ENCODE measurements around the gene SPG21. TPM values are rescaled to one million over a fixed set of nuclear protein-coding genes. Genes with fewer than 3 reads are reported as not detected.

The SPG21 gene
- total and polyA plus RNA-seq, 2 of the 13 experiments (the other 11 are each of a cell fraction or from before 2014, with no cell fraction given), result 36.7 to 42.4 TPM

GRCh38 chr15:64921711-64922110 is 68.0 kb downstream of the SPG21 start (continued):
- TF ChIP-seq HNF1A (IDR thresholded peaks at IDR 0.05; ENCODE audit: low read depth) (no peak), HNF1A (CRISPR knock-in tag; IDR thresholded peaks at IDR 0.05; ENCODE audit: borderline replicate concordance) (no peak), SATB2 (CRISPR knock-in tag; IDR thresholded peaks at IDR 0.05) (no peak)

- H3K79me2 ChIP-seq (ENCODE audit: insufficient read depth, low read length), result no peaks in the 10 kb centered on the region
- peaks cover 14% of the 10 kb centered on the region for H3K4me1 ChIP-seq (ENCODE audit: insufficient read depth, low read length)
- no peak overlapping the region for H2AFZ ChIP-seq (ENCODE audit: low read length)
- intact Hi-C loops (cut with micrococcal nuclease; ENCODE audit: unreplicated experiment), result loop anchor here (1.0 kb wide), 1 partner anchor 10 kb away; no protein-coding TSS in a partner anchor
- no peaks in the 10 kb centered on the region for H3K9me3 ChIP-seq (ENCODE audit: low read length)
- no peak overlapping the region for H3K4me3 ChIP-seq (replicated peaks in 1 of 3; ENCODE audit: insufficient read depth in 1 of 3, low read depth in 2 of 3, low read length in 3 of 3)
- CTCF ChIA-PET (ENCODE audit: low intra/inter-chr PET ratio, low total read pairs), result no interaction called here
- no peak overlapping the region for H3K9ac ChIP-seq (ENCODE audit: insufficient read depth, low read depth, low read length)
- DNase-seq (ENCODE audit: low spot score) (no peak), ATAC-seq (no peak), FAIRE-seq (no peak)
- H3K27ac ChIP-seq (ENCODE audit: extremely low read length, insufficient read depth, low read length), result no peak overlapping the region
- H3K36me3 ChIP-seq (replicated peaks in 1 of 2; ENCODE audit: control insufficient read depth in 1 of 2, insufficient read depth in 2 of 2, low read length in 2 of 2), result no peaks in the 10 kb centered on the region
- POLR2A ChIA-PET, result no interaction called here
- H3K4me2 ChIP-seq (ENCODE audit: low read depth, low read length), result no peak overlapping the region
- H3K27me3 ChIP-seq (ENCODE audit: control insufficient read depth in 1 of 2, insufficient read depth in 2 of 2, low read length in 2 of 2), result peaks cover 10 to 21% of the 10 kb centered on the region in 2 experiments; a peak in 4 of 5 replicates
- WGBS (ENCODE audit: low lambda C conversion rate), result 28% methylated on average over 4 of the region's 4 CpGs
- in situ Hi-C loops (cut with HindIII; ENCODE audit: extremely low pct_ligation_motif_present, low pct_unique_long_range_greater_than_20kb), result no loop called here
- BruUV-seq (replicated peaks), result no TSS peak
- no peaks in the 10 kb centered on the region for H4K20me1 ChIP-seq (ENCODE audit: insufficient read depth, low read length)
- TF ChIP-seq ZNF296 (CRISPR knock-in tag; conservative IDR thresholded peaks at IDR 0.05) (no peak), BCL6 (CRISPR knock-in tag; IDR thresholded peaks at IDR 0.05) (no peak), ZC3H13 (CRISPR knock-in tag; IDR thresholded peaks at IDR 0.05) (no peak), GPN1 (CRISPR knock-in tag; IDR thresholded peaks at IDR 0.05; ENCODE audit: borderline replicate concordance) (no peak), THAP8 (CRISPR knock-in tag; IDR thresholded peaks at IDR 0.05; ENCODE audit: borderline replicate concordance) (no peak), TEAD3 (CRISPR knock-in tag; optimal IDR thresholded peaks at IDR 0.05; ENCODE audit: borderline replicate concordance) (no peak), ZNF383 (CRISPR knock-in tag; IDR thresholded peaks at IDR 0.05; ENCODE audit: borderline replicate concordance) (no peak), ZFP62 (CRISPR knock-in tag; IDR thresholded peaks at IDR 0.05) (no peak), ZMYM2 (CRISPR knock-in tag; IDR thresholded peaks at IDR 0.05) (no peak), SATB2 (CRISPR knock-in tag; IDR thresholded peaks at IDR 0.05) (no peak), BRD4 (CRISPR knock-in tag; IDR thresholded peaks at IDR 0.05) (no peak), ZNF276 (CRISPR knock-in tag; IDR thresholded peaks at IDR 0.05; ENCODE audit: low read depth) (no peak), NFATC3 (CRISPR knock-in tag; IDR thresholded peaks at IDR 0.05) (no peak), ZKSCAN8 (CRISPR knock-in tag; IDR thresholded peaks at IDR 0.05; ENCODE audit: borderline replicate concordance) (no peak)
Observed at GRCh38 chr15:64919721-64920120, 70.0 kb downstream of the SPG21 start.
